H9 (cell line): ENCODE measurements around the gene ZNF346. TPM values are rescaled to one million over a fixed set of nuclear protein-coding genes. Genes with fewer than 3 reads are reported as not detected.

ENCODE experiments used
- DNase-seq: peaks from one replicate; pipeline ENCODE4 v3.0.0-alpha.2; 2017
- H2AFZ ChIP-seq: one replicate; pipeline ENCODE4 v1.6.1; 2013; ENCODE audit warnings: mild to moderate bottlenecking, low read length, control low read depth, moderate library complexity
- H2AK5ac ChIP-seq: 2 replicates; pipeline ENCODE4 v1.6.1; 2013; ENCODE audit warnings: low read length, control low read depth, mixed read lengths; ENCODE audit not compliant: insufficient read length
- H2BK120ac ChIP-seq: one replicate; pipeline ENCODE4 v1.6.1; 2013; ENCODE audit warnings: low read depth, mild to moderate bottlenecking, low read length, control low read depth, inconsistent platforms; ENCODE audit not compliant: poor library complexity, severe bottlenecking
- H2BK12ac ChIP-seq: 2 replicates; pipeline ENCODE4 v1.6.1; 2013; ENCODE audit warnings: low read length, control low read depth, mixed read lengths, low read depth; ENCODE audit not compliant: insufficient read length
- H2BK15ac ChIP-seq: 2 replicates; pipeline ENCODE4 v1.6.1; 2013; ENCODE audit warnings: low read depth, low read length, control low read depth
- H2BK20ac ChIP-seq: one replicate; pipeline ENCODE4 v1.6.1; 2013; ENCODE audit warnings: low read depth, mild to moderate bottlenecking, low read length, control low read depth, inconsistent platforms; ENCODE audit not compliant: poor library complexity, severe bottlenecking
- H2BK5ac ChIP-seq: 2 replicates; pipeline ENCODE4 v1.6.1; 2013; ENCODE audit warnings: low read length, control low read depth, mixed read lengths; ENCODE audit not compliant: insufficient read length
- H3K14ac ChIP-seq: 2 replicates; pipeline ENCODE4 v1.6.1; 2013; ENCODE audit warnings: low read length, control low read depth; ENCODE audit not compliant: insufficient read depth
- H3K18ac ChIP-seq: 2 replicates; pipeline ENCODE4 v1.6.1; 2013; ENCODE audit warnings: low read depth, mild to moderate bottlenecking, mixed read lengths, low read length, control low read depth; ENCODE audit not compliant: insufficient read length
- H3K23ac ChIP-seq: 2 replicates; pipeline ENCODE4 v1.6.1; 2013; ENCODE audit warnings: low read length, control low read depth, mixed read lengths, low read depth; ENCODE audit not compliant: insufficient read length
- H3K23me2 ChIP-seq: 2 replicates; pipeline ENCODE4 v1.6.1; 2013; ENCODE audit warnings: low read depth, mild to moderate bottlenecking, mixed read lengths, low read length, control low read depth; ENCODE audit not compliant: insufficient read length, poor library complexity, severe bottlenecking
- H3K27ac ChIP-seq: 2 replicates; pipeline ENCODE4 v1.5.1; 2013; ENCODE audit warnings: low read length, control low read depth, mixed read lengths, low read depth; ENCODE audit not compliant: insufficient read length
- H3K27me3 ChIP-seq: 2 replicates; pipeline ENCODE4 v1.6.1; 2013; ENCODE audit warnings: low read length, control low read depth, inconsistent platforms; ENCODE audit not compliant: insufficient read depth
- H3K4ac ChIP-seq: 2 replicates; pipeline ENCODE4 v1.6.1; 2013; ENCODE audit warnings: low read depth, mild to moderate bottlenecking, control low read depth, inconsistent platforms, low read length, moderate library complexity
- H3K4me1 ChIP-seq: 2 replicates; pipeline ENCODE4 v1.6.1; 2013; ENCODE audit warnings: low read length, control low read depth, inconsistent platforms; ENCODE audit not compliant: insufficient read depth
- H3K4me2 ChIP-seq: 2 replicates; pipeline ENCODE4 v1.6.1; 2013; ENCODE audit warnings: low read length, control low read depth, mixed read lengths; ENCODE audit not compliant: insufficient read length, insufficient read depth
- H3K56ac ChIP-seq: 2 replicates; pipeline ENCODE4 v1.6.1; 2013; ENCODE audit warnings: low read depth, mild to moderate bottlenecking, mixed read lengths, low read length, control low read depth; ENCODE audit not compliant: insufficient read length
- H3K79me1 ChIP-seq: 2 replicates; pipeline ENCODE4 v1.6.1; 2013; ENCODE audit warnings: low read depth, mild to moderate bottlenecking, moderate library complexity, low read length, control low read depth, inconsistent platforms; ENCODE audit not compliant: insufficient read depth, poor library complexity, severe bottlenecking
- H3K79me2 ChIP-seq: 2 replicates; pipeline ENCODE4 v1.6.1; 2013; ENCODE audit warnings: low read length, control low read depth, inconsistent platforms; ENCODE audit not compliant: insufficient read depth
- H3K9ac ChIP-seq: 2 replicates; pipeline ENCODE4 v1.6.1; 2013; ENCODE audit warnings: low read length, control low read depth, mixed read lengths; ENCODE audit not compliant: insufficient read length; ENCODE audit errors: extremely low read depth
- H3K9me3 ChIP-seq: one replicate; pipeline ENCODE4 v1.6.1; 2013; ENCODE audit warnings: low read depth, low read length, inconsistent platforms; ENCODE audit not compliant: control insufficient read depth
- H3T11ph ChIP-seq: one replicate; pipeline ENCODE4 v1.6.1; 2013; ENCODE audit warnings: mild to moderate bottlenecking, low read length, control low read depth, inconsistent platforms
- H4K20me1 ChIP-seq: one replicate; pipeline ENCODE4 v1.6.1; 2013; ENCODE audit not compliant: control insufficient read depth, insufficient read length, insufficient read depth
- H4K5ac ChIP-seq: 2 replicates; pipeline ENCODE4 v1.6.1; 2013; ENCODE audit warnings: low read depth, mild to moderate bottlenecking, mixed read lengths, low read length, control low read depth; ENCODE audit not compliant: insufficient read length
- H4K8ac ChIP-seq: replicated peaks from 2 replicates; pipeline ENCODE4 v1.6.1; 2013; ENCODE audit warnings: low read length, control low read depth, mixed read lengths, low read depth; ENCODE audit not compliant: insufficient read length
- H4K91ac ChIP-seq: 2 replicates; pipeline ENCODE4 v1.6.1; 2013; ENCODE audit warnings: low read depth, mild to moderate bottlenecking, moderate library complexity, mixed read lengths, low read length, control low read depth; ENCODE audit not compliant: insufficient read length
- H3K27ac Mint-ChIP-seq, 3 experiments: 2 replicates in 2 of 3; 3 replicates in 1 of 3; pipeline ENCODE4 v1.8.0; 2020 to 2021; ENCODE audit warnings: mixed read lengths in 3 of 3, mild to moderate bottlenecking in 1 of 3, moderate library complexity in 1 of 3
- H3K27me3 Mint-ChIP-seq: 2 replicates; pipeline ENCODE4 v1.8.0; 2021; ENCODE audit warnings: low read depth, mild to moderate bottlenecking, moderate library complexity, mixed read lengths
- H3K36me3 Mint-ChIP-seq, 3 experiments: 2 replicates in 2 of 3; 3 replicates in 1 of 3; pipeline ENCODE4 v1.8.0; 2020 to 2021; ENCODE audit warnings: low read depth in 3 of 3, mixed read lengths in 3 of 3; ENCODE audit not compliant: insufficient read depth in 1 of 3
- H3K4me1 Mint-ChIP-seq, 2 experiments: 2 replicates each; pipeline ENCODE4 v1.8.0; 2020; ENCODE audit warnings: mixed read lengths in 2 of 2
- H3K4me3 Mint-ChIP-seq, 2 experiments: 2 replicates in 1 of 2; 3 replicates in 1 of 2; pipeline ENCODE4 v1.8.0; 2020 to 2021; ENCODE audit warnings: mild to moderate bottlenecking in 2 of 2, mixed read lengths in 2 of 2, moderate library complexity in 1 of 2
- H3K9me3 Mint-ChIP-seq, 2 experiments: 2 replicates in 1 of 2; 3 replicates in 1 of 2; pipeline ENCODE4 v1.8.0; 2020; ENCODE audit warnings: mild to moderate bottlenecking in 2 of 2, mixed read lengths in 2 of 2, moderate library complexity in 1 of 2
- WGBS: extraction: QIAGEN DNeasy Blood & Tissue Kit; methylation state at CpG from one replicate; pipeline ENCODE4 v1.1.7; 2013; ENCODE audit warnings: missing lambda C conversion rate, low lambda C conversion rate, mixed read lengths; ENCODE audit not compliant: insufficient read length; ENCODE audit errors: extremely low coverage; 5-methylcytosine and 5-hydroxymethylcytosine counted together
- total RNA-seq: library from RNA; stranded (reverse); gene quantifications from 2 replicates; pipeline ENCODE4 v1.2.1, GENCODE V29; 2021
- TF ChIP-seq, protein P1 (sequence below): fragments of 200-600 bp; sonication (generic); conservative IDR thresholded peaks from 3 replicates; pipeline ENCODE4 v1.8.0; 2021; ENCODE audit warnings: antibody characterized with exemption, mild to moderate bottlenecking

Gene ZNF346
- total RNA-seq, 1 experiment from 2014 or later = 22.7 TPM

DNA sequence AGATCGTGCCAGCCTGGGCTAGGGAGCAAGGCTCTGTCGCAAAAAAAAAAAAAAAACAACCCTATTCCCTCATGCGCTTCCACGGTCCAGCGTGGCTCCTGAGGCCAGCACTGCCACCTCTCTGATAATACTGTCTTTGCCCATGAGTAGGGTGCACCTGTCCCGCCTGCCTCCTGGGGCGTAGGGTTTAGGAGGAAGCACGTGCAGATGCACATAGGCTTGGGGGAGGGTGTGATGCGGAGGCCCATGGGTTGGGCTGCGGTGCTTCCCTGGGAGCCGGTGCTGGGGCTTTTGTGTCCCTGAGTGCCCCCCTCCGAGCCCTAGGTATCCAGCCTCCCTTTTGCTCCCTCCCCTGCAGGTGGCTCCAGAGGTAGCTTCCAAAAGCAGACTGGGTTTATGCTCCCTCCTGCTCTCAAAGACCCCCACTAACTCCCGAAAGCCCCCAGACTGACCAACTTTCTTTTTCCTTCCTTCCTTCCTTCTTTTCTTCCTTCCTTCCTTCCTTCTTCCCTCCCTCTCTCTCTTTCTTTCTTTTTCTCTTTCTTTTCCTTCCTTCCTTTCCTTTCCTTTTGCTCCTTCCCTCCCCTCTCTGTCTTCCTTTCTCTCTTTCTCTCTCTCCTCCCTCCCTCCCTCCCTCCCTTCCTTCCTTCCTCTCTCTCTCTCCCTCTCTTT is 77.1 kb downstream of the ZNF346 start:
- Histone ChIP-seq H4K91ac (no peak overlapping the region), H3K4me1 (peaks cover 5% of the 10 kb centered on the region; the same call in 1 of the 2 replicates), H2BK5ac (no peak overlapping the region), H3K4ac (no peak overlapping the region), H2BK15ac (no peak overlapping the region), H3K23me2 (no peaks in the 10 kb centered on the region), H3K56ac (no peak overlapping the region), H3K23ac (no peak overlapping the region), H3K27ac (no peak overlapping the region), H3K27me3 (no peaks in the 10 kb centered on the region), H2BK120ac (no peak overlapping the region), H3K9ac (no peak overlapping the region), H4K8ac (no peak overlapping the region), H2AFZ (no peak overlapping the region), H2BK20ac (no peak overlapping the region), H2AK5ac (no peak overlapping the region), H3K9me3 (no peaks in the 10 kb centered on the region), H3K79me2 (no peaks in the 10 kb centered on the region), H3T11ph (no peak overlapping the region), H2BK12ac (no peak overlapping the region), H3K18ac (no peak overlapping the region), H3K14ac (no peak overlapping the region; the same call in 1 of the 2 replicates), H3K4me2 (no peak overlapping the region), H4K20me1 (no peaks in the 10 kb centered on the region), H4K5ac (no peak overlapping the region), H3K79me1 (no peaks in the 10 kb centered on the region)
- no CpG with 5 or more reads among the region's 13 CpGs for WGBS
- H3K9me3 Mint-ChIP-seq = no peaks in the 10 kb centered on the region
- H3K27me3 Mint-ChIP-seq = no peaks in the 10 kb centered on the region; the same call in 1 of the 2 replicates
- TF ChIP-seq, protein P1, sequence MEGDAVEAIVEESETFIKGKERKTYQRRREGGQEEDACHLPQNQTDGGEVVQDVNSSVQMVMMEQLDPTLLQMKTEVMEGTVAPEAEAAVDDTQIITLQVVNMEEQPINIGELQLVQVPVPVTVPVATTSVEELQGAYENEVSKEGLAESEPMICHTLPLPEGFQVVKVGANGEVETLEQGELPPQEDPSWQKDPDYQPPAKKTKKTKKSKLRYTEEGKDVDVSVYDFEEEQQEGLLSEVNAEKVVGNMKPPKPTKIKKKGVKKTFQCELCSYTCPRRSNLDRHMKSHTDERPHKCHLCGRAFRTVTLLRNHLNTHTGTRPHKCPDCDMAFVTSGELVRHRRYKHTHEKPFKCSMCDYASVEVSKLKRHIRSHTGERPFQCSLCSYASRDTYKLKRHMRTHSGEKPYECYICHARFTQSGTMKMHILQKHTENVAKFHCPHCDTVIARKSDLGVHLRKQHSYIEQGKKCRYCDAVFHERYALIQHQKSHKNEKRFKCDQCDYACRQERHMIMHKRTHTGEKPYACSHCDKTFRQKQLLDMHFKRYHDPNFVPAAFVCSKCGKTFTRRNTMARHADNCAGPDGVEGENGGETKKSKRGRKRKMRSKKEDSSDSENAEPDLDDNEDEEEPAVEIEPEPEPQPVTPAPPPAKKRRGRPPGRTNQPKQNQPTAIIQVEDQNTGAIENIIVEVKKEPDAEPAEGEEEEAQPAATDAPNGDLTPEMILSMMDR = 0 out of 3 replicates have a peak, but pooled peaks have one; percentile 30
- H3K4me1 Mint-ChIP-seq = peaks cover 16 to 26% of the 10 kb centered on the region in 2 experiments
- H3K4me3 Mint-ChIP-seq = no peak overlapping the region; a peak in 1 of 5 replicates
- H3K36me3 Mint-ChIP-seq = peaks cover 7 to 20% (median 10%) of the 10 kb centered on the region in 3 experiments; a peak in 6 of 7 replicates
- DNase-seq = peak; percentile 75
- H3K27ac Mint-ChIP-seq = peak overlapping the region in 1 of 3 experiments; percentile 53; a peak in 3 of 7 replicates
